Endodermal cell (in vitro differentiated cells): ENCODE data around the gene ABHD14A. TPM values are rescaled to one million over a fixed set of nuclear protein-coding genes. Genes with fewer than 3 reads are reported as not detected.
"Not testable (repeated sequence)": the region's sequence is repeated elsewhere in the genome, so short reads cannot be mapped to it uniquely, and the experiment has no call there.

ENCODE experiments used
- DNase-seq: peaks from one replicate; pipeline ENCODE4 v3.0.0-alpha.2; 2017
- H3K27ac ChIP-seq: 2 replicates; pipeline ENCODE4 v1.5.1; 2013; ENCODE audit warnings: mild to moderate bottlenecking, low read depth, low read length, moderate library complexity
- H3K27me3 ChIP-seq: 2 replicates; pipeline ENCODE4 v1.6.1; 2013; ENCODE audit warnings: mild to moderate bottlenecking, low read length, moderate library complexity; ENCODE audit not compliant: insufficient read depth, control insufficient read depth, poor library complexity, severe bottlenecking
- H3K36me3 ChIP-seq: 2 replicates; pipeline ENCODE4 v1.7.0; 2013; ENCODE audit warnings: mild to moderate bottlenecking, low read length, moderate library complexity; ENCODE audit not compliant: control insufficient read depth, insufficient read depth
- H3K4me1 ChIP-seq: one replicate; pipeline ENCODE4 v1.7.0; 2013; ENCODE audit warnings: low read length; ENCODE audit not compliant: control insufficient read depth, insufficient read depth
- H3K4me3 ChIP-seq: 2 replicates; pipeline ENCODE4 v1.5.1; 2013; ENCODE audit warnings: mild to moderate bottlenecking, low read length, moderate library complexity
- H3K9ac ChIP-seq: 2 replicates; pipeline ENCODE4 v1.6.1; 2013; ENCODE audit warnings: mild to moderate bottlenecking, low read length, moderate library complexity; ENCODE audit not compliant: poor library complexity, severe bottlenecking; ENCODE audit errors: extremely low read depth
- H3K9me3 ChIP-seq: 2 replicates; pipeline ENCODE4 v1.6.1; 2013; ENCODE audit warnings: mild to moderate bottlenecking, low read length, moderate library complexity; ENCODE audit not compliant: control insufficient read depth
- H3K27ac Mint-ChIP-seq: 2 replicates; pipeline ENCODE4 v1.8.0; 2020; ENCODE audit warnings: mixed read lengths
- H3K27me3 Mint-ChIP-seq: 2 replicates; pipeline ENCODE4 v1.8.0; 2021; ENCODE audit warnings: mild to moderate bottlenecking, mixed read lengths; ENCODE audit not compliant: insufficient read depth
- H3K36me3 Mint-ChIP-seq: 2 replicates; pipeline ENCODE4 v1.8.0; 2020; ENCODE audit warnings: low read depth, mixed read lengths
- H3K4me1 Mint-ChIP-seq: 2 replicates; pipeline ENCODE4 v1.8.0; 2020; ENCODE audit warnings: mixed read lengths
- H3K4me3 Mint-ChIP-seq: 2 replicates; pipeline ENCODE4 v1.8.0; 2020; ENCODE audit warnings: mild to moderate bottlenecking, moderate library complexity, mixed read lengths
- H3K9me3 Mint-ChIP-seq: 2 replicates; pipeline ENCODE4 v1.8.0; 2020; ENCODE audit warnings: mild to moderate bottlenecking, mixed read lengths
- CTCF ChIP-seq: fragments of 200-600 bp; sonication (generic); conservative IDR thresholded peaks from 2 replicates; pipeline ENCODE4 v1.5.0; 2021; ENCODE audit warnings: antibody characterized with exemption, mild to moderate bottlenecking
- WGBS, 2 experiments: methylation state at CpG; one replicate each; pipeline versions ENCODE4 v1.1.5 to v1.1.7; 2013; ENCODE audit warnings: missing lambda C conversion rate in 2 of 2, mixed read lengths in 1 of 2; ENCODE audit not compliant: insufficient coverage in 1 of 2, insufficient read length in 1 of 2; 5-methylcytosine and 5-hydroxymethylcytosine counted together
- total RNA-seq, 2 donors: library from RNA; stranded (reverse); fragmentation: NEBNext Ultra II Directional in 1 of 2; extraction: Animal tissue kit (Norgen Biotek cat#: 25700) in 1 of 2; gene quantifications; 2 replicates in 1 of 2; 3 replicates in 1 of 2; pipeline ENCODE4 v1.2.1, GENCODE V29; 2021

Gene ABHD14A
- total RNA-seq, 2 donors from 2014 or later, result 9.6 to 10.1 TPM

- H3K9me3 Mint-ChIP-seq, result no peaks in the 10 kb centered on the region
- peak; percentile 45 for DNase-seq
- H3K27me3 ChIP-seq, result no peaks in the 10 kb centered on the region
Measured at GRCh38 chr3:51986010-51986947, 11.4 kb downstream of the ABHD14A start.

GRCh38 chr3:51987568-51987967 lies 12.7 kb downstream of the ABHD14A start:
- H3K4me1 Mint-ChIP-seq, result peaks cover 9% of the 10 kb centered on the region
- no peaks in the 10 kb centered on the region for H3K27me3 ChIP-seq
- no peak overlapping the region for H3K9ac ChIP-seq
- no peak overlapping the region for H3K27ac Mint-ChIP-seq
- no peak overlapping the region for H3K4me3 Mint-ChIP-seq
- H3K4me3 ChIP-seq, result no peak overlapping the region
- peaks cover 15% of the 10 kb centered on the region for H3K36me3 Mint-ChIP-seq
- 94 to 95% methylated on average over 4 to 7 of the region's 7 CpGs for WGBS, 2 experiments
- DNase-seq, result no peak
- no peak for TF ChIP-seq CTCF
- H3K9me3 Mint-ChIP-seq, result no peaks in the 10 kb centered on the region
- peaks cover 9% of the 10 kb centered on the region for H3K4me1 ChIP-seq
- peaks cover 9% of the 10 kb centered on the region for H3K36me3 ChIP-seq
- H3K9me3 ChIP-seq, result no peaks in the 10 kb centered on the region
- no peaks in the 10 kb centered on the region for H3K27me3 Mint-ChIP-seq
- no peak overlapping the region for H3K27ac ChIP-seq

More at GRCh38 chr3:51986010-51986947, 11.4 kb downstream of the ABHD14A start:
- Histone ChIP-seq H3K36me3 (no peaks in the 10 kb centered on the region), H3K9ac (no peak overlapping the region), H3K9me3 (no peaks in the 10 kb centered on the region), H3K4me1 (peaks cover 8% of the 10 kb centered on the region), H3K27ac (no peak overlapping the region), H3K4me3 (no peak overlapping the region)
- Mint-ChIP-seq H3K27ac (no peak overlapping the region), H3K4me3 (no peak overlapping the region), H3K4me1 (peaks cover 8% of the 10 kb centered on the region), H3K36me3 (peaks cover 5% of the 10 kb centered on the region), H3K27me3 (no peaks in the 10 kb centered on the region)
- TF ChIP-seq CTCF, result no peak
- WGBS, 2 experiments, result 60 to 91% methylated on average over 1 to 12 of the region's 12 CpGs

- Histone ChIP-seq H3K4me3 (no peak overlapping the region), H3K4me1 (peaks cover 11% of the 10 kb centered on the region), H3K36me3 (peaks cover 17% of the 10 kb centered on the region), H3K27ac (peak overlapping the region; percentile 16), H3K27me3 (no peaks in the 10 kb centered on the region), H3K9ac (no peak overlapping the region), H3K9me3 (no peaks in the 10 kb centered on the region)
- Mint-ChIP-seq H3K27ac (peak overlapping the region; percentile 45), H3K9me3 (no peaks in the 10 kb centered on the region), H3K4me1 (peaks cover 8% of the 10 kb centered on the region), H3K4me3 (no peak overlapping the region), H3K27me3 (no peaks in the 10 kb centered on the region), H3K36me3 (peaks cover 23% of the 10 kb centered on the region)
- WGBS, 2 experiments, result 83 to 90% methylated on average over 11 to 15 of the region's 15 CpGs
- peak; percentile 64 for DNase-seq
- TF ChIP-seq CTCF, result no peak
Measured at GRCh38 chr3:51988286-51989146, 13.7 kb downstream of the ABHD14A start.

GRCh38 chr3:51990501-51990971 lies 15.7 kb downstream of the ABHD14A start:
- not testable (repeated sequence) for H3K9ac ChIP-seq, H3K9me3 Mint-ChIP-seq, H3K27me3 Mint-ChIP-seq, H3K9me3 ChIP-seq, H3K27ac Mint-ChIP-seq, H3K27me3 ChIP-seq, H3K4me3 Mint-ChIP-seq, H3K4me3 ChIP-seq, H3K4me1 ChIP-seq, H3K27ac ChIP-seq
- Mint-ChIP-seq H3K4me1 (peaks cover 17% of the 10 kb centered on the region), H3K36me3 (peaks cover 43% of the 10 kb centered on the region)
- H3K36me3 ChIP-seq, result peaks cover 32% of the 10 kb centered on the region
- peak; percentile 69 for DNase-seq
- whole genome bisulfite sequencing, 2 experiments, result 96 to 100% methylated on average over 4 to 38 of the region's 38 CpGs
